IMR-90 (cell line): Measurements from ENCODE around the gene RBBP8. TPM values are rescaled to one million over a fixed set of nuclear protein-coding genes. Genes with fewer than 3 reads are reported as not detected.

Experiments
- ATAC-seq: fragments of 200-7000 bp; cut with Tn5 transposase; 2 replicates; pipeline ENCODE4 v1.9.1; 2020; ENCODE audit warnings: low read depth, mild to moderate bottlenecking, moderate library complexity
- BruUV-seq: library from RNA; stranded (reverse); fragments of 400-500 nt; replicated peaks from 2 replicates; lab custom pipeline; 2021; lab: Mats Ljungman, UMichigan
- CTCF ChIA-PET: fragments of 300-600 bp; formaldehyde crosslinking; extraction: SDS; loops from one replicate; lab custom pipeline; 2021; ENCODE audit warnings: antibody characterized with exemption; lab: Yijun Ruan, JAX
- POLR2A ChIA-PET: fragments of 300-600 bp; sonication (Branson Sonifier 250); formaldehyde crosslinking; loops from one replicate; lab custom pipeline; 2022; ENCODE audit warnings: antibody characterized with exemption; ENCODE audit not compliant: unreplicated experiment; lab: Charles Lee
- DNase-seq: peaks from one replicate; pipeline ENCODE4 v3.0.0; 2013
- H2AFZ ChIP-seq: replicated peaks from 2 replicates; pipeline ENCODE3; 2013; ENCODE audit warnings: low read length, mild to moderate bottlenecking; ENCODE audit not compliant: poor library complexity
- H2AK5ac ChIP-seq: 2 replicates; pipeline ENCODE4 v1.6.1; 2013; ENCODE audit warnings: low read depth, low read length, inconsistent platforms
- H2AK9ac ChIP-seq: replicated peaks from 2 replicates; pipeline ENCODE3; 2013; ENCODE audit warnings: mild to moderate bottlenecking, low read depth, low read length, moderate library complexity; ENCODE audit not compliant: poor library complexity
- H2BK120ac ChIP-seq: 2 replicates; pipeline ENCODE4 v1.6.1; 2013; ENCODE audit warnings: low read depth, low read length, inconsistent platforms
- H2BK15ac ChIP-seq: 3 replicates; pipeline ENCODE4 v1.6.1; 2013; ENCODE audit warnings: low read depth, low read length, inconsistent platforms
- H2BK20ac ChIP-seq: 2 replicates; pipeline ENCODE4 v1.6.1; 2013; ENCODE audit warnings: low read depth, mild to moderate bottlenecking, inconsistent platforms, low read length, moderate library complexity
- H2BK5ac ChIP-seq: 2 replicates; pipeline ENCODE4 v1.6.1; 2013; ENCODE audit warnings: mild to moderate bottlenecking, low read depth, low read length, inconsistent platforms; ENCODE audit not compliant: poor library complexity, severe bottlenecking
- H3K14ac ChIP-seq: replicated peaks from 2 replicates; pipeline ENCODE4 v1.6.1; 2013; ENCODE audit warnings: low read depth, low read length, inconsistent platforms
- H3K18ac ChIP-seq: 2 replicates; pipeline ENCODE4 v1.6.1; 2013; ENCODE audit warnings: low read depth, low read length, control low read depth
- H3K23ac ChIP-seq: 2 replicates; pipeline ENCODE4 v1.6.1; 2013; ENCODE audit warnings: low read depth, low read length, inconsistent platforms
- H3K27ac ChIP-seq: 2 replicates; pipeline ENCODE4 v1.5.1; 2013; ENCODE audit warnings: mild to moderate bottlenecking, control low read depth, low read length; ENCODE audit not compliant: insufficient read depth
- H3K27me3 ChIP-seq: 2 replicates; pipeline ENCODE4 v1.6.1; 2013; ENCODE audit warnings: low read length; ENCODE audit not compliant: control insufficient read depth, insufficient read depth
- H3K36me3 ChIP-seq: 2 replicates; pipeline ENCODE4 v1.6.1; 2013; ENCODE audit warnings: low read length, mixed read lengths; ENCODE audit not compliant: control insufficient read depth, insufficient read depth
- H3K4ac ChIP-seq: 2 replicates; pipeline ENCODE4 v1.6.1; 2013; ENCODE audit warnings: low read depth, low read length, inconsistent platforms
- H3K4me1 ChIP-seq: 2 replicates; pipeline ENCODE4 v1.6.1; 2013; ENCODE audit warnings: low read length, mixed read lengths; ENCODE audit not compliant: control insufficient read depth, insufficient read depth
- H3K4me2 ChIP-seq: 2 replicates; pipeline ENCODE4 v1.6.1; 2013; ENCODE audit warnings: low read depth, mild to moderate bottlenecking, control low read depth, low read length, moderate library complexity
- H3K4me3 ChIP-seq: 2 replicates; pipeline ENCODE4 v1.5.1; 2013; ENCODE audit warnings: low read depth, mild to moderate bottlenecking, control low read depth, low read length, moderate library complexity; ENCODE audit not compliant: insufficient read depth
- H3K56ac ChIP-seq: 2 replicates; pipeline ENCODE4 v1.6.1; 2013; ENCODE audit warnings: low read length, inconsistent platforms; ENCODE audit not compliant: insufficient read depth; ENCODE audit errors: extremely low read depth
- H3K79me1 ChIP-seq, 2 experiments: 2 replicates each; pipeline ENCODE4 v1.6.1; 2013; ENCODE audit warnings: low read length in 2 of 2, inconsistent platforms in 1 of 2, low read depth in 1 of 2
- H3K9ac ChIP-seq: 2 replicates; pipeline ENCODE4 v1.6.1; 2013; ENCODE audit warnings: low read depth, low read length, control low read depth
- H3K9me1 ChIP-seq: 2 replicates; pipeline ENCODE4 v1.6.1; 2013; ENCODE audit warnings: low read length, inconsistent platforms; ENCODE audit not compliant: insufficient read depth
- H3K9me3 ChIP-seq: 2 replicates; pipeline ENCODE4 v1.6.1; 2013; ENCODE audit warnings: low read length; ENCODE audit not compliant: control insufficient read depth, insufficient read depth
- H4K20me1 ChIP-seq: 2 replicates; pipeline ENCODE4 v1.6.1; 2013; ENCODE audit warnings: low read length, inconsistent platforms; ENCODE audit not compliant: insufficient read depth
- H4K5ac ChIP-seq: 2 replicates; pipeline ENCODE4 v1.6.1; 2013; ENCODE audit warnings: mild to moderate bottlenecking, low read depth, low read length, control low read depth
- H4K8ac ChIP-seq, 2 experiments: 2 replicates each; pipeline ENCODE4 v1.6.1; 2013; ENCODE audit warnings: low read depth in 2 of 2, low read length in 2 of 2, control low read depth in 1 of 2, inconsistent platforms in 1 of 2
- H4K91ac ChIP-seq: 2 replicates; pipeline ENCODE4 v1.6.1; 2013; ENCODE audit warnings: low read depth, low read length, inconsistent platforms; ENCODE audit not compliant: insufficient read depth
- BHLHE40 ChIP-seq: fragments of 150-350 bp; IDR thresholded peaks from 2 replicates; pipeline ENCODE4 v1.6.1; 2016; ENCODE audit warnings: mild to moderate bottlenecking, low read depth, low read length
- CEBPB ChIP-seq: IDR thresholded peaks from 2 replicates; pipeline ENCODE4 v1.6.1; 2012; ENCODE audit warnings: low read depth, low read length, improper control_type of control experiment
- FOS ChIP-seq: fragments of 150-350 bp; IDR thresholded peaks from 2 replicates; pipeline ENCODE4 v1.6.1; 2016; ENCODE audit warnings: low read depth, low read length
- MXI1 ChIP-seq: IDR thresholded peaks from 2 replicates; pipeline ENCODE4 v1.6.1; 2012; ENCODE audit warnings: low read depth, mild to moderate bottlenecking, low read length, moderate library complexity, borderline replicate concordance
- POLR2A ChIP-seq: IDR thresholded peaks from 2 replicates; pipeline ENCODE4 v1.6.1; 2012; ENCODE audit warnings: mild to moderate bottlenecking, low read depth, low read length
- RAD21 ChIP-seq: IDR thresholded peaks from 2 replicates; pipeline ENCODE4 v1.6.1; 2012; ENCODE audit warnings: low read length, improper control_type of control experiment
- RCOR1 ChIP-seq: IDR thresholded peaks from 2 replicates; pipeline ENCODE4 v1.6.1; 2012; ENCODE audit warnings: mild to moderate bottlenecking, low read length, improper control_type of control experiment; ENCODE audit not compliant: insufficient replicate concordance
- SMC3 ChIP-seq: fragments of 150-350 bp; IDR thresholded peaks from 2 replicates; pipeline ENCODE4 v1.6.1; 2016; ENCODE audit warnings: low read depth, mild to moderate bottlenecking, antibody characterized with exemption, low read length, moderate library complexity
- USF2 ChIP-seq: fragments of 150-350 bp; IDR thresholded peaks from 2 replicates; pipeline ENCODE4 v1.6.1; 2017; ENCODE audit warnings: mild to moderate bottlenecking, antibody characterized with exemption, low read length, low read depth
- WGBS, 2 experiments: methylation state at CpG; one replicate each; pipeline versions ENCODE4 v1.1.5 to v1.1.7; 2013; ENCODE audit warnings: missing lambda C conversion rate in 2 of 2; ENCODE audit not compliant: insufficient read length in 1 of 2; ENCODE audit errors: extremely low coverage in 2 of 2; 5-methylcytosine and 5-hydroxymethylcytosine counted together
- dilution Hi-C: fragments of 300-500 bp; cut with HindIII; formaldehyde crosslinking; loops from one replicate; pipeline ENCODE4 v1.14.3; 2018; ENCODE audit warnings: low sequenced_read_pairs; ENCODE audit not compliant: unreplicated experiment
- in situ Hi-C: fragments of 300-500 bp; cut with MboI; formaldehyde crosslinking; loops from 3 replicates; pipeline ENCODE4 v1.14.3; 2019; ENCODE audit warnings: low sequenced_read_pairs, inconsistent platforms, mixed read lengths
- intact Hi-C: fragments of 100-400 bp; cut with micrococcal nuclease; formaldehyde crosslinking; loops from 2 replicates; pipeline ENCODE4 v1.10.0; 2022
- polyA plus RNA-seq, 3 experiments: library from polyadenylated mRNA; depleted of rRNA; stranded (reverse); fragments of >200 nt; gene quantifications; 2 replicates each; pipeline ENCODE4 v1.2.3, GENCODE V29; 2012; ENCODE audit warnings: low replicate concordance in 1 of 3
- total RNA-seq: library from RNA; depleted of rRNA; stranded (reverse); fragments of >200 nt; gene quantifications from 2 replicates; pipeline ENCODE4 v1.2.3, GENCODE V29; 2012
- TF ChIP-seq, protein P1 (sequence below): conservative IDR thresholded peaks from 2 replicates; pipeline ENCODE4 v1.5.1; 2012; ENCODE audit warnings: mild to moderate bottlenecking, low read depth, low read length, improper control_type of control experiment
- TF ChIP-seq, protein P2 (sequence below): fragments of 150-350 bp; IDR thresholded peaks from 2 replicates; pipeline ENCODE4 v1.6.1; 2016; ENCODE audit warnings: low read depth, mild to moderate bottlenecking, low read length, moderate library complexity, borderline replicate concordance

The RBBP8 gene
- total and polyA plus RNA-seq, 2 of the 4 experiments (the other 2 are of a cell fraction) = 12.0 to 21.1 TPM

DNA sequence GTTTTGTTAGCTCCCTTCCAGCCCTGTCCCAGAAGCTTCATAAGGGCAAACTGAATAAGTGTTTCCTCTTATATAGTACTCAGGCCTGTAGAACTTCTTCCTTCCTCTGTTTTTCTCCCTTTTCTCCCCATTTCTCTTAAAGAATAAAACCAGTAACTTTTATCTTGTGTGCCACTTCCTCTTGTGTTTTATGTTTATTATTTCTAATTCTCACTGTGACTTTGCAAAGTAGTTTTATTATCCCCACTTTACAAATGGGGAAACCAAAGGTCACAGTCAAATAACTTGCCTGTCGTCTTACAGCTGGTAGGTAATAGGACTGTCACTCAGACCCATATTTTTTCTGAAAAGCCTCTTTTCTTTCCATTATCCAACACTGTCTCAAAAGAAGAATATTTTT lies 42.4 kb downstream of the RBBP8 start:
- dilution Hi-C loops = no loop called here
- intact Hi-C loops = no loop called here
- ChIA-PET POLR2A (no interaction called here), CTCF (no interaction called here)
- Histone ChIP-seq H2AFZ (no peak overlapping the region), H3K4me3 (no peak overlapping the region), H2BK120ac (no peak overlapping the region), H4K20me1 (no peaks in the 10 kb centered on the region), H3K9me1 (0 out of 2 replicates have a peak, but pooled peaks cover 3% of the 10 kb centered on the region), H2BK5ac (no peak overlapping the region), H4K8ac (no peak overlapping the region), H4K91ac (no peak overlapping the region), H2BK20ac (no peak overlapping the region), H3K56ac (no peak overlapping the region), H3K27me3 (no peaks in the 10 kb centered on the region), H3K4ac (no peak overlapping the region), H3K4me1 (peaks cover 2% of the 10 kb centered on the region; the same call in 1 of the 2 replicates), H3K27ac (no peak overlapping the region), H3K9me3 (no peaks in the 10 kb centered on the region), H2BK15ac (no peak overlapping the region), H2AK5ac (no peak overlapping the region), H3K14ac (no peak overlapping the region), H3K36me3 (no peaks in the 10 kb centered on the region), H3K79me1 (peaks cover 3% of the 10 kb centered on the region in 2 experiments; a peak in 3 of 4 replicates), H3K9ac (no peak overlapping the region), H4K5ac (no peak overlapping the region), H2AK9ac (no peak overlapping the region), H3K4me2 (no peak overlapping the region), H3K18ac (no peak overlapping the region), H3K23ac (no peak overlapping the region)
- in situ Hi-C loops = loop anchor here (25.0 kb wide), 1 partner anchor 1063 kb away; no protein-coding TSS in a partner anchor
- ATAC-seq (no peak), DNase-seq (no peak)
- WGBS, 2 experiments = no CpG with 5 or more reads among the region's 1 CpG
- BruUV-seq = no TSS peak
- TF ChIP-seq, protein P1, sequence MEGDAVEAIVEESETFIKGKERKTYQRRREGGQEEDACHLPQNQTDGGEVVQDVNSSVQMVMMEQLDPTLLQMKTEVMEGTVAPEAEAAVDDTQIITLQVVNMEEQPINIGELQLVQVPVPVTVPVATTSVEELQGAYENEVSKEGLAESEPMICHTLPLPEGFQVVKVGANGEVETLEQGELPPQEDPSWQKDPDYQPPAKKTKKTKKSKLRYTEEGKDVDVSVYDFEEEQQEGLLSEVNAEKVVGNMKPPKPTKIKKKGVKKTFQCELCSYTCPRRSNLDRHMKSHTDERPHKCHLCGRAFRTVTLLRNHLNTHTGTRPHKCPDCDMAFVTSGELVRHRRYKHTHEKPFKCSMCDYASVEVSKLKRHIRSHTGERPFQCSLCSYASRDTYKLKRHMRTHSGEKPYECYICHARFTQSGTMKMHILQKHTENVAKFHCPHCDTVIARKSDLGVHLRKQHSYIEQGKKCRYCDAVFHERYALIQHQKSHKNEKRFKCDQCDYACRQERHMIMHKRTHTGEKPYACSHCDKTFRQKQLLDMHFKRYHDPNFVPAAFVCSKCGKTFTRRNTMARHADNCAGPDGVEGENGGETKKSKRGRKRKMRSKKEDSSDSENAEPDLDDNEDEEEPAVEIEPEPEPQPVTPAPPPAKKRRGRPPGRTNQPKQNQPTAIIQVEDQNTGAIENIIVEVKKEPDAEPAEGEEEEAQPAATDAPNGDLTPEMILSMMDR = no peak
- TF ChIP-seq SMC3 (no peak), POLR2A (no peak), BHLHE40 (no peak), RAD21 (no peak), CEBPB (no peak), FOS (no peak), RCOR1 (no peak), MXI1 (no peak), USF2 (no peak)
- TF ChIP-seq, protein P2, sequence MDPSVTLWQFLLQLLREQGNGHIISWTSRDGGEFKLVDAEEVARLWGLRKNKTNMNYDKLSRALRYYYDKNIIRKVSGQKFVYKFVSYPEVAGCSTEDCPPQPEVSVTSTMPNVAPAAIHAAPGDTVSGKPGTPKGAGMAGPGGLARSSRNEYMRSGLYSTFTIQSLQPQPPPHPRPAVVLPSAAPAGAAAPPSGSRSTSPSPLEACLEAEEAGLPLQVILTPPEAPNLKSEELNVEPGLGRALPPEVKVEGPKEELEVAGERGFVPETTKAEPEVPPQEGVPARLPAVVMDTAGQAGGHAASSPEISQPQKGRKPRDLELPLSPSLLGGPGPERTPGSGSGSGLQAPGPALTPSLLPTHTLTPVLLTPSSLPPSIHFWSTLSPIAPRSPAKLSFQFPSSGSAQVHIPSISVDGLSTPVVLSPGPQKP = no peak
